ENCODE data around the gene FHOD3. TPM values are rescaled to one million over a fixed set of nuclear protein-coding genes. Genes with fewer than 3 reads are reported as not detected.

The FHOD3 gene
- polyA plus RNA-seq, 1 donor = 42.9 TPM

GRCh38 chr18:36415171-36415570 lies 117.7 kb downstream of the FHOD3 start:
- no peak for DNase-seq

GRCh38 chr18:36415625-36416024 lies 118.1 kb downstream of the FHOD3 start:
- DNase-seq = no peak

GRCh38 chr18:36419188-36419899 lies 121.8 kb downstream of the FHOD3 start:
- no peak for DNase-seq

GRCh38 chr18:36419900-36420531 lies 122.5 kb downstream of the FHOD3 start:
- no peak for DNase-seq

GRCh38 chr18:36420826-36421225 lies 123.3 kb downstream of the FHOD3 start:
- DNase-seq = no peak

GRCh38 chr18:36424741-36425142 lies 127.2 kb downstream of the FHOD3 start:
- DNase-seq = no peak

- no peak for DNase-seq
Measured at GRCh38 chr18:36427369-36427768, 129.9 kb downstream of the FHOD3 start.

GRCh38 chr18:36427831-36428230 lies 130.3 kb downstream of the FHOD3 start:
- no peak for DNase-seq

GRCh38 chr18:36428431-36429029 lies 131.0 kb downstream of the FHOD3 start:
- DNase-seq = no peak

- no peak for DNase-seq
Measured at GRCh38 chr18:36432880-36433555, 135.5 kb downstream of the FHOD3 start.

- DNase-seq = no peak
Measured at GRCh38 chr18:36436387-36436786, 138.9 kb downstream of the FHOD3 start.

GRCh38 chr18:36440614-36441013 lies 143.1 kb downstream of the FHOD3 start:
- DNase-seq = no peak

GRCh38 chr18:36441426-36442240 lies 144.1 kb downstream of the FHOD3 start:
- DNase-seq = peak; percentile 37

- DNase-seq = no peak
Measured at GRCh38 chr18:36442717-36443116, 145.2 kb downstream of the FHOD3 start.

GRCh38 chr18:36446059-36446458 lies 148.5 kb downstream of the FHOD3 start:
- no peak for DNase-seq

GRCh38 chr18:36448384-36449290 lies 151.1 kb downstream of the FHOD3 start:
- no peak for DNase-seq

GRCh38 chr18:36449451-36449850 lies 151.9 kb downstream of the FHOD3 start:
- no peak for DNase-seq

- no peak for DNase-seq
Measured at GRCh38 chr18:36450264-36450663, 152.8 kb downstream of the FHOD3 start.

GRCh38 chr18:36451454-36452251 lies 154.1 kb downstream of the FHOD3 start:
- no peak for DNase-seq

GRCh38 chr18:36454245-36454644 lies 156.7 kb downstream of the FHOD3 start:
- DNase-seq = no peak
